Measurements from ENCODE around the gene KSR1.

DNA sequence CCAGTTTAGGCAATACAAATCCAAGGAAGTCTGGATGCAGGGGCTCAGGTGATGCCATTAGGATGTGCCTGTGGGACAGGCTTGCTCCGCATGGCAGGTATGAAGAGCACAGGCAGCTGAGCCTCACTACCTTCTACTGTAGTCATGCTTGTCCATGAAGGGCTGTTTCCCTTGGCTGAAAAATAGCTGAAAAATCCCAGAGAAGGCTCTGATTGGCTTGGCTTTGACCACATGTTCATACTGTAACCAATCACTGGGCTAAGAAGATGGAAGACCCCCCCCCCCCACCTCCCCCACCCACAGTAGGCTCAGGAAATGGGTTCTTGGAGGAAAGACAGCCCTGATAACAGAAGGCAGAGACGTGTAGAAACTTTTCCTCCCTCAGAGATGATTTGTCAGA is 108.2 kb downstream of the KSR1 start:
- TF ChIP-seq, protein P1, sequence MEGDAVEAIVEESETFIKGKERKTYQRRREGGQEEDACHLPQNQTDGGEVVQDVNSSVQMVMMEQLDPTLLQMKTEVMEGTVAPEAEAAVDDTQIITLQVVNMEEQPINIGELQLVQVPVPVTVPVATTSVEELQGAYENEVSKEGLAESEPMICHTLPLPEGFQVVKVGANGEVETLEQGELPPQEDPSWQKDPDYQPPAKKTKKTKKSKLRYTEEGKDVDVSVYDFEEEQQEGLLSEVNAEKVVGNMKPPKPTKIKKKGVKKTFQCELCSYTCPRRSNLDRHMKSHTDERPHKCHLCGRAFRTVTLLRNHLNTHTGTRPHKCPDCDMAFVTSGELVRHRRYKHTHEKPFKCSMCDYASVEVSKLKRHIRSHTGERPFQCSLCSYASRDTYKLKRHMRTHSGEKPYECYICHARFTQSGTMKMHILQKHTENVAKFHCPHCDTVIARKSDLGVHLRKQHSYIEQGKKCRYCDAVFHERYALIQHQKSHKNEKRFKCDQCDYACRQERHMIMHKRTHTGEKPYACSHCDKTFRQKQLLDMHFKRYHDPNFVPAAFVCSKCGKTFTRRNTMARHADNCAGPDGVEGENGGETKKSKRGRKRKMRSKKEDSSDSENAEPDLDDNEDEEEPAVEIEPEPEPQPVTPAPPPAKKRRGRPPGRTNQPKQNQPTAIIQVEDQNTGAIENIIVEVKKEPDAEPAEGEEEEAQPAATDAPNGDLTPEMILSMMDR (IDR thresholded peaks at IDR 0.05), result no peak
- no peak for TF ChIP-seq POLR2A (IDR thresholded peaks at IDR 0.05)

Measured in uterus (tissue), 2 donors.